Measurements from ENCODE around the gene FA2H. TPM values are rescaled to one million over a fixed set of nuclear protein-coding genes. Genes with fewer than 3 reads are reported as not detected.
A peak's percentile ranks its signal among the peaks of the same experiment; 100 is the strongest.
"Not testable (repeated sequence)": the region's sequence is repeated elsewhere in the genome, so short reads cannot be mapped to it uniquely, and the experiment has no call there.

The FA2H gene
- polyA plus RNA-seq, 2 donors, result 4.7 to 4.8 TPM

DNA sequence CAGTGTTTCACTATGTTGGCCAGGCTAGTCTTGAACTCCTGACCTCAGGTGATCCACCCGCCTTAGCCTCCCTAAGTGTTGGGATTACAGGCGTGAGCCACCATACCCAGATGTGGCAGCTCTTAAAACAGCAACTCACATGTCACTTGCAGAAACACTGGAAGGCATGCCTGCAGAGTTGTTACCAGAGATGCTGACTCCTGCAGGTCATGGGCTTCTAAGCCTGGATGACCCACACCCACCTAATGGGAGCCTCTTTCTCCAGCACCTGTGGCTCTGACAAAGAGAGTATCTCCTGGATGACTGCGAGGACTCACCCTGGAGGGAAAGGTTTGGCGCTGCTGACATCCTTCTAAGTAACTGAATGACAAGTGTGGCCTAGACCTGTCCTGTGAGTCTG, 96.8 kb downstream of the FA2H start:
- WGBS, 2 donors, result 93 to 97% methylated on average over 4 of the region's 4 CpGs
- no peaks in the 10 kb centered on the region for H3K27me3 ChIP-seq (ENCODE audit: control insufficient read depth in 1 of 2, insufficient read depth in 2 of 2, low read length in 2 of 2)
- H3K9me3 ChIP-seq (ENCODE audit: control insufficient read depth in 2 of 2, insufficient read depth in 1 of 2, low read depth in 1 of 2, low read length in 1 of 2), result no peaks in the 10 kb centered on the region
- no peak overlapping the region for H3K4me3 ChIP-seq (ENCODE audit: low read depth in 1 of 2, low read length in 2 of 2)
- H3K27ac ChIP-seq (ENCODE audit: low read depth in 2 of 2, low read length in 1 of 2), result no peak overlapping the region
- no peaks in the 10 kb centered on the region for H3K4me1 ChIP-seq (ENCODE audit: control insufficient read depth in 2 of 2, insufficient read depth in 2 of 2, low read length in 1 of 2)
- H3K36me3 ChIP-seq (ENCODE audit: control insufficient read depth in 2 of 2, insufficient read depth in 2 of 2, low read length in 1 of 2), result peaks cover 7 to 21% of the 10 kb centered on the region in 2 donors

DNA sequence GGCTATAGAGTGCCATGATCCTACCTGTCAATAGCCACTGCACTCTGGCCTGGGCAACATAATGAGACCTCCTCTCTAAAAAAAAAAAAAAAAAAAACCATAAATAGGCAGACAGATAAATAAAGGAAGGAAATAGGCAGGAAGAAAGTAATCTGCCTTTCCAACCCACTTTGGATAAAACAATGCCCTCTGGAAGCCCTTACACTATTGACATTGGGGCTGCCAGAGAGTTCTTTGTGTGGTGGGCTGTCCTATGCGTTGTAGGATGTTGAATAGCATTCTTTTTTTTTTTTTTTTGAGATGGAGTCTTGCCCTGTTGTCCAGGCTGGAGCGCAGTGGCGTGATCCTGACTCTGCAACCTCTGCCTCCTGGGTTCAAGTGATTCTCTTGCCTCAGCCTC, 100.7 kb downstream of the FA2H start:
- H3K4me3 ChIP-seq (ENCODE audit: low read depth in 1 of 2, low read length in 2 of 2), result no peak overlapping the region
- H3K4me1 ChIP-seq (ENCODE audit: control insufficient read depth in 2 of 2, insufficient read depth in 2 of 2, low read length in 1 of 2), result no peaks in the 10 kb centered on the region
- H3K9me3 ChIP-seq (ENCODE audit: control insufficient read depth in 2 of 2, insufficient read depth in 1 of 2, low read depth in 1 of 2, low read length in 1 of 2), result no peaks in the 10 kb centered on the region
- H3K27ac ChIP-seq (ENCODE audit: low read depth in 2 of 2, low read length in 1 of 2), result no peak overlapping the region
- H3K36me3 ChIP-seq (ENCODE audit: control insufficient read depth in 2 of 2, insufficient read depth in 2 of 2, low read length in 1 of 2), result peaks cover 3 to 17% of the 10 kb centered on the region in 2 donors
- no peaks in the 10 kb centered on the region for H3K27me3 ChIP-seq (ENCODE audit: control insufficient read depth in 1 of 2, insufficient read depth in 2 of 2, low read length in 2 of 2)
- 83 to 89% methylated on average over 3 of the region's 3 CpGs for WGBS, 2 donors

DNA sequence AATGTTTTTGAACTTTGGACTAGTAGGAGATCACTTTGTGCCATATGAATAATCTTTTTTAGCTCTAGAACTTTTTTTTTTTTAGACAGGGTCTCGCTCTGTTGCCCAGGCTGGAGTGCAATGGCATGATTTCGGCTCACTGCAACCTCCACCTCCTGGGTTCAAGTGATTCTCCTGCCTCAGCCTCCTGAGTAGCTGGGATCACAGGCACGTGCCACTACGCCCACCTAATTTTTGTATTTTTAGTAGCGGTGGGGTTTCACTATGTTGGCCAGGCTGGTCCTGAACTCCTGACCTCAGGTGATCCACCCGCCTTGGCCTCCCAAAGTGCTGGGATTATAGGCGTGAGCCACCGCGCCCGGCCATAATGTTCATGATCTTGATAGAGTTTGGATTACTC, 105.7 kb downstream of the FA2H start:
- peaks cover 3 to 10% of the 10 kb centered on the region in 2 donors for H3K36me3 ChIP-seq (ENCODE audit: control insufficient read depth in 2 of 2, insufficient read depth in 2 of 2, low read length in 1 of 2)
- H3K4me3 ChIP-seq (ENCODE audit: low read depth in 1 of 2, low read length in 2 of 2); H3K27me3 ChIP-seq (ENCODE audit: control insufficient read depth in 1 of 2, insufficient read depth in 2 of 2, low read length in 2 of 2); H3K27ac ChIP-seq (ENCODE audit: low read depth in 2 of 2, low read length in 1 of 2); H3K9me3 ChIP-seq (ENCODE audit: control insufficient read depth in 2 of 2, insufficient read depth in 1 of 2, low read depth in 1 of 2, low read length in 1 of 2); H3K4me1 ChIP-seq (ENCODE audit: control insufficient read depth in 2 of 2, insufficient read depth in 2 of 2, low read length in 1 of 2): not testable (repeated sequence)
- WGBS, 2 donors, result 96 to 97% methylated on average over 10 of the region's 10 CpGs

DNA sequence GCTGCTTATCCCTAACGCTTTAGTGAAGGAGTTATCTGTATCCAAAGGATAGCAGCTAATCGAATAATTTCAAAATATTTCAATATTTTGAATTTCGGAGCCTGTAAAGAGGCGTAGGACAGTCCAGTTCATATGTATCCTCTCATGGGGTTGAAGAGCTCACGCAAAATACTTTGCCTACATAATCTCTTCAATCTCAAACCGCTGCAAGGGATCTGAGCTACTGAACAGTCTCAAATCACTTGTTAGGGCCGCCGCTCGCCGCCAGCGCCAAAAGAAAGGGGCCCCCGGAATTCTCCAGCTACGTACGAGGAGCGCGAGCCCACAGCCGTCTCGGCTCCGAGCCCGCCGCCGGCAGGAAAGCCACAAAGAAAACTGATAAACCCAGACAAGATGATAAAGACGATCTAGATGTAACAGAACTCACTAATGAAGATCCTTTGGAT, 107.3 kb downstream of the FA2H start:
- 1% methylated on average over 23 of the region's 23 CpGs for WGBS, 2 donors

DNA sequence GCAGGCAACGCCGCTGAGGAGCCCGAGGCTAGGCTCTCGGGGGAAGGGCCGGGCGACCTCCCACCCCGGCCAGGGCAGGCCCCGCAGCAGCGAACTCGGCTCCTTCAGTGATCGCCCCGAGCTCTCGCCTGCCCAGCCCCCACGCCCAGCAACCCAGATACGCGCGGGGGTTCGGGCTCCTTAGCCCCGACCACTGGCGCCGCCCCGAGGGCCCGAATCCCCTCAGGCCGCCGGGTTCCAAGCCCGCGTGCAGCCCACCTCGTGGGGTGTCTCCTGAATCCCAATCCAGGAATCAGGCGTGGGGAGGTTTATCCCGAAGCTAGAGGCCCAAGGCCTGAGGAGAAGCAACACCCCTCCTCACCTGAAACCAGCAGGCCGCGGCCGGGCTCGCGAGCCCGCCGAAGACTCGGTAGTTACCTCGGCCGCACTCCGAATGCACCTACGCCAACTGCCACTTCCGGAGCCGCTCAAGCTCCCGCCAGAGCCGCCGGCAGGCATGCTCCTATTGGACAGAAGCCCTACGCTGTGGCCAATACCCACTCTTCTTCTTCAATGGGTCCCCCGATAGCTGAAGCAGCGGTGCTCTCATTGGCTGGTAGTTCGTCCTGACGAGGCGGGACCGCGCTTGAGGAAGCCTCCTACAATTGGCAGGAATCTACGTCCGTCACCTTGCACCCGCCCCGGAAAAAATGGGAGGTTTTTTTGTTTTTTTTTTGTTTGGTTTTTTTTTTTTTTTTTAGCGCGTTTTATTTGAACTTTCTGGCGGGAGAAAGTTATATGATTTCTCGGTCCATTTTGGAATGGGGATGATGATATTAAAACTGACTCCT, 108.0 kb downstream of the FA2H start, which contains the start of gene RFWD3:
RFWD3 (minus strand) TSS at position 453 of the 830 bp plus-strand sequence. CDS start 5,428 bp downstream, outside the sequence.
- Histone ChIP-seq H3K27me3 (ENCODE audit: control insufficient read depth in 1 of 2, insufficient read depth in 2 of 2, low read length in 2 of 2) (no peaks in the 10 kb centered on the region), H3K27ac (ENCODE audit: low read depth in 2 of 2, low read length in 1 of 2) (peak within 1 kb of the TSS; percentile 89 to 92), H3K9me3 (ENCODE audit: control insufficient read depth in 2 of 2, insufficient read depth in 1 of 2, low read depth in 1 of 2, low read length in 1 of 2) (no peaks in the 10 kb centered on the region), H3K4me1 (ENCODE audit: control insufficient read depth in 2 of 2, insufficient read depth in 2 of 2, low read length in 1 of 2) (no peaks in the 10 kb centered on the region), H3K4me3 (ENCODE audit: low read depth in 1 of 2, low read length in 2 of 2) (peak within 1 kb of the TSS; percentile 74 to 97), H3K36me3 (ENCODE audit: control insufficient read depth in 2 of 2, insufficient read depth in 2 of 2, low read length in 1 of 2) (peaks cover 5 to 12% of the 10 kb centered on the region in 2 donors)
- WGBS, 2 donors, result 0 to 1% methylated on average over 63 of the region's 63 CpGs

More for the DNA sequence above, 107.3 kb downstream of the FA2H start:
- Histone ChIP-seq H3K4me1 (ENCODE audit: control insufficient read depth in 2 of 2, insufficient read depth in 2 of 2, low read length in 1 of 2) (no peaks in the 10 kb centered on the region), H3K4me3 (ENCODE audit: low read depth in 1 of 2, low read length in 2 of 2) (peak overlapping the region; percentile 38 to 74), H3K36me3 (ENCODE audit: control insufficient read depth in 2 of 2, insufficient read depth in 2 of 2, low read length in 1 of 2) (peaks cover 5 to 16% of the 10 kb centered on the region in 2 donors), H3K9me3 (ENCODE audit: control insufficient read depth in 2 of 2, insufficient read depth in 1 of 2, low read depth in 1 of 2, low read length in 1 of 2) (no peaks in the 10 kb centered on the region), H3K27ac (ENCODE audit: low read depth in 2 of 2, low read length in 1 of 2) (peak overlapping the region; percentile 40 to 59), H3K27me3 (ENCODE audit: control insufficient read depth in 1 of 2, insufficient read depth in 2 of 2, low read length in 2 of 2) (no peaks in the 10 kb centered on the region)

DNA sequence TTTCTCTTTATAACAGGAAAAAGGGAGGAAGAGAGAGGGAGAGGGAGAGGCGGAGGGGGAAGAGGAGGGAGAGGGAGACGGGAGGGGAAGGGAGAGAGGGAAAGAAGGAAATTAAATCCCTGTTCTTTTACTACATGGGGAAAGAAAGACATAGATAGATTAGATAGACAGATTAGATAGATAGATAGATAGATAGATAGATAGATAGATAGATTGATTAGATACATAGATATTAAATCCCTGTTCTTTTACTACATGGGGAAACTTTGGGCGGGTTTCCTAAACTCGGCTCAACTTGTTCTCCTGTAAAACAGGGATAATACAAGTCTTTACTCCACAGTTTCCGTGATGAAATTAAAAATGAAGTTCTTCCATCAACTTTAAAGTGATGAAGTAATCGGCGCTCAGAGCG, 108.6 kb downstream of the FA2H start:
- Histone ChIP-seq H3K4me1 (ENCODE audit: control insufficient read depth in 2 of 2, insufficient read depth in 2 of 2, low read length in 1 of 2) (peaks cover 0 to 2% of the 10 kb centered on the region in 2 donors), H3K27ac (ENCODE audit: low read depth in 2 of 2, low read length in 1 of 2) (peak overlapping the region; percentile 89 to 92), H3K4me3 (ENCODE audit: low read depth in 1 of 2, low read length in 2 of 2) (peak overlapping the region; percentile 74 to 97), H3K27me3 (ENCODE audit: control insufficient read depth in 1 of 2, insufficient read depth in 2 of 2, low read length in 2 of 2) (no peaks in the 10 kb centered on the region), H3K9me3 (ENCODE audit: control insufficient read depth in 2 of 2, insufficient read depth in 1 of 2, low read depth in 1 of 2, low read length in 1 of 2) (no peaks in the 10 kb centered on the region), H3K36me3 (ENCODE audit: control insufficient read depth in 2 of 2, insufficient read depth in 2 of 2, low read length in 1 of 2) (peaks cover 5 to 14% of the 10 kb centered on the region in 2 donors)
- 5 to 6% methylated on average over 8 of the region's 8 CpGs for WGBS, 2 donors

Other genes with a start within 250 kb of the FA2H start
- gene GLG1, start 167.7 kb downstream of the FA2H start, polyA plus RNA-seq, result 10 to 100 TPM; 17.9 to 20.6 TPM
- gene RFWD3, start 107.9 kb downstream of the FA2H start, polyA plus RNA-seq, result 10 to 100 TPM in 1 of 2 donors, 1 to 10 TPM in 1; 8.0 to 10.8 TPM
- gene MLKL, start 74.0 kb downstream of the FA2H start, polyA plus RNA-seq, result 10 to 100 TPM; 12.3 to 18.7 TPM
- gene WDR59, start 210.3 kb upstream of the FA2H start, polyA plus RNA-seq, result 10 to 100 TPM; 16.1 to 27.6 TPM
- gene ZNRF1, start 224.2 kb upstream of the FA2H start, polyA plus RNA-seq, result 10 to 100 TPM; 36.2 to 39.5 TPM

All from esophagus (tissue), 2 donors.